Hematopoietic multipotent progenitor cell treated with erythropoietin and hydrocortisone succinate and interleukin-3 and kit ligand, for 8 days (in vitro differentiated cells): ENCODE measurements around the gene RNPEPL1.
A peak's percentile ranks its signal among the peaks of the same experiment; 100 is the strongest.

Experiments
- DNase-seq: peaks from one replicate; pipeline ENCODE4 v3.0.0-alpha.2; 2015

RNPEPL1 gene

GRCh38 chr2:240578488-240578887 is 10.2 kb downstream of the RNPEPL1 start:
- DNase-seq = no peak

- no peak for DNase-seq
Observed at GRCh38 chr2:240579071-240579762, 10.9 kb downstream of the RNPEPL1 start.

DNA sequence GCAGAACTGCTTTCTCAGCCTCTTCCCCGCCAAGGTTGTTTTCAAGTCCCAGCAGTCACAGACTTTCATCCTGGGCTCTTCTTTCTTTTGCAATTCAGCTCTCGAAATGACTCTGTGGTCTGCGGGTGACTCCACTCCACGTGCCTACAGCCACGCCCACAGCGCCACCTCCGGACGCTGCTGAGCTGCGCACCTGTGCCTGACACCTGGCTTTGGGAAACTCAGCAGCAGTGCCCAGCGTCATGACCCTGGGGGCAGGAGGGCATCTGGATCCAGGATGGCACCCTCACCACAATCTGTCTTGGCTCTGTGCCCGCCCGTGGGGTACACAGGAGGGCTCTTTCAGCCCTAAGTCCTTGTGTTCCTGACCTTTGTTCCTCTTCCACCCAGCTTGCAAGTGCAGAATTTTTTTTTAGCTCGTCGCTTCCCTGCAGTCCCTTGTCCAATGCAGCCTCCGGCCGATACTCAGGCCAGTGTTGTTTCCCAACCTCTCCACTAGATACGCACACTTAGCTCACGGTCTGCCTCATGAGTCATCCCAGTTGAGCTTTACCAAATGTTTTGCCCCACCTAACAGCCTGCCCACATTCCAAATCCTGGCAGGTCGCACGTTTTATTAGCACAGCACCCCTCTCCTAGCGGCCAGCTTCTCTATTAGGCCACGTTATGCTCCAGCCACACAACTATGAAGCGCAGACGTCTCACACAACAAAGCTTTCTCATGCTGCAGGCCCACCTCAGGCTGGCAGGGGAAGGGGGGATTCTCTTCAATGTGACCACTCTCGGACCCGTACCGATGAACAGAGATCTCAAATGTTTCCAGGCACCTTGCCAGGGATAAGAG is 11.7 kb downstream of the RNPEPL1 start:
- no peak for DNase-seq

GRCh38 chr2:240581811-240582210 is 13.5 kb downstream of the RNPEPL1 start:
- DNase-seq = no peak

GRCh38 chr2:240582781-240583180 is 14.5 kb downstream of the RNPEPL1 start:
- no peak for DNase-seq

DNA sequence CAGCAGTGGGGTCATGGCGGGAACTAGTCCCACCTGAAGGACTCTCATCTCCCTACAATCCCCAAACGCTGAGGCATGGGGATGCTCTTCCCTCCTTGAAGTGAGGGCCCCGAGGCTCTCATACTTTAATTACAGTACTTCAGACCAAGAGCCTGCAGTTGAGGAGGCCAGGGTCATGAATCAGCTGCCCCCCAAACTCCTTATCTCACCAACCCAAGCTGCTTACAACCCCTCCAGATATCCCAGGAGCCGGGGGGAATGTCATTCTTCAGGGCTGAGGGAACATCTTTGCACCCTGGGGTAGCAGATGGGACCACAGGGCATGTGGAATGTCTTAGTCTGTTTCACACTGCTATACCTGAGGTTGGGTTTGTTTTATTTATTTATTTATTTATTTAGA is 15.5 kb downstream of the RNPEPL1 start:
- DNase-seq = no peak

- peak; percentile 53 for DNase-seq
Observed at GRCh38 chr2:240584486-240585031, 16.3 kb downstream of the RNPEPL1 start.

- DNase-seq = no peak
Observed at GRCh38 chr2:240585101-240585500, 16.8 kb downstream of the RNPEPL1 start.

- DNase-seq = no peak
Observed at GRCh38 chr2:240585681-240586197, 17.5 kb downstream of the RNPEPL1 start.

- peak; percentile 95 for DNase-seq
Observed at GRCh38 chr2:240586198-240586918, 18.1 kb downstream of the RNPEPL1 start, which contains the start of gene CAPN10. TSS of gene CAPN10 (plus strand) at chr2:240586734. CDS start at chr2:240586912, 178 bp downstream.

- DNase-seq = peak; percentile 48
Observed at GRCh38 chr2:240586919-240587800, 18.9 kb downstream of the RNPEPL1 start.

DNA sequence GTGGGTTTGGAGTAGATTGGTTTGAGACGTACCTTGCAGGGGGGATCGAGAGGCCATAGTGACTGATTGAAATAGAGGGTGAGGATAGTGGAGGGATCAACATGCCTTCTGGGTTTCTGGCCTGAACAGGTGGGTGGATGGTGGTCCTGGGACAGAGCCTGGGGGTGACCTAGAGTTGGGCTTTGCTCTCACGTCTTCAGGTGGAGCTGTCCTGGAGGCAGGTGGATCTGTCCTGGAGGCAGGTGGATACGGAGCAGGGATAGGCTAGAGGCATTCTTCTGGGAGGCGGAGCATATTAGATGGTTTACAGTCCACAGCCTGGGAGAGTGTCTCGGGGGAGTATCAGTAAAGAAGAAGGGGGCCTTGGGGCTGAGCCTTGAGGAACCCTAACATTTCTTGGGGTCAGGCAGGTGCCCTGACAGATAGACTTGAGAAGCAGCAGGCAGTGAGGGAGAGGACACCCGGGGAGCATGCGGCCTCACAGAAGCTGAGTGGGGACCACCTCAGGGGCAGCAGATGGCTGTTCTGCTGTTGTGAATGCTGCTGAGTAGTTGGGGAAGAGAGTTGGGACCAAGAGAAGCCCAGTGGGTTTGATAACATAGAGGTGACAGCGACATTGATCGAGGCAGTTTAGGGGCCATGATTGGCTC is 19.8 kb downstream of the RNPEPL1 start:
- DNase-seq = no peak

DNA sequence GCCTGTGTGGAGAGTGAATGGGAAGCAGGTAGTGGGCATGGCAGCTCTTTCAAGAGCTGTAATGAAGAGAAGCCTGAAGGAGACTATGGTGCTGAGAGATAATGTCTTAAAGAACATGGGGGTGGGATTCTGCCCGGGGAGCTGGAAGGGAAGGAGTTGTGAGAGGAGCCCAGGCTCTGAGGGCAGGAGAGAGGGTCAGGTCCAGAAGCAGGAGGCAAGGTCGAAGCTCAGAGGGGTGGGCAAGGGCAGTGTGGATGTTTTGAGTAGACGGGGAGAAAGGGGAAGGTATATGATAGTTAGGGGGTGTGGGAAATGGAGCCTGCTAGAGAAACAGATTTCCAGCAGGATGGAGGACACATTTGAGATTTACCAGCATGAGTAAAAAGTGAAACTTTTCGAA is 20.4 kb downstream of the RNPEPL1 start:
- DNase-seq = no peak

GRCh38 chr2:240589375-240589774 is 21.1 kb downstream of the RNPEPL1 start:
- no peak for DNase-seq

DNA sequence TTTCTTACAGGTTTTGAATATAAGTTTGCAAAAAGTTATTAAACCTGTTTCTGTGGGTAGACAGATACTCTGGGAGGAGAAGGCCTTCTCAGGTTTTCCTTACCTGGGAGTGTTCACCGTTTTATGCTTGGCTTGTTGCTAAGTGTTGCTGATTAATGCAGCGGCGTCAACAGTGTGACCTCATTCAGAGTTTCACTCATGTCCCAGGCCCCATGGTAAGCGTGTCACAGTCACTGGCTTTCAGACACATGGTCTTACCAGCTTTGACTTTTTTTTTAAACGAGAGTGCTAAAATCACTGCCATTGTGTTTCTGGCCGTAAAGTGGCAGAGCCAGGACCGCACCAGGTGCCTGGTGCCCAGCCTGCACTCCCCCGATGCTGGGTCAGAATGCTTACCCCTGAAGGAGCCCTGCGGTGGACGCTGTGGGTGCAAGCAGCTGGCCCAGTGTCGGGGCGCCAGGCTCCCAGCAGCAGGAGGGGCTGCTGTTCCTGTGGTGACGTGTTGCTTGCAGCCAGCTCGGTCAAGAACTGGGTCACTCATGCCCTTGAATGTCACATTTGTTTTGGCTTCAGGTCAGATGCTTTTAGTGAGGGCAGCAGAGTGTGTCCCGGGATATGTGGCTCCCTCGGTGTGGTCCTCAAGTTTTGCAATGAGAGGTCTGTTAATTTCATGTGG is 21.7 kb downstream of the RNPEPL1 start:
- no peak for DNase-seq

GRCh38 chr2:240590681-240591111 is 22.4 kb downstream of the RNPEPL1 start:
- no peak for DNase-seq

- no peak for DNase-seq
Observed at GRCh38 chr2:240591226-240591625, 22.9 kb downstream of the RNPEPL1 start.

DNA sequence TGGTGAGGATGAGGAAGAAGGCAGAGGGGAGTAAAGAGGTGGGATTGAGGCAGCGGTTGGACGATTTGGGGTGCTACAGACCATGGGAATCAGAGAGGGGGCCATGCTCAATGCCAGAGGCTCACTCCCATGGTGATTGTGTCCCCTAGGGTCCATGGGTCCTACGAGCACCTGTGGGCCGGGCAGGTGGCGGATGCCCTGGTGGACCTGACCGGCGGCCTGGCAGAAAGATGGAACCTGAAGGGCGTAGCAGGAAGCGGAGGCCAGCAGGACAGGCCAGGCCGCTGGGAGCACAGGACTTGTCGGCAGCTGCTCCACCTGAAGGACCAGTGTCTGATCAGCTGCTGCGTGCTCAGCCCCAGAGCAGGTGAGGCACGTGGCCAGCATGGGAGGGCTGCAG is 23.5 kb downstream of the RNPEPL1 start:
- no peak for DNase-seq

- DNase-seq = no peak
Observed at GRCh38 chr2:240593026-240593702, 24.9 kb downstream of the RNPEPL1 start.
